ENCODE measurements around the gene PTPN9. TPM values are rescaled to one million over a fixed set of nuclear protein-coding genes. Genes with fewer than 3 reads are reported as not detected.

PTPN9 gene
- total and polyA plus RNA-seq, 2 of the 4 experiments (the other 2 are of a cell fraction), result 26.5 to 38.9 TPM

DNA sequence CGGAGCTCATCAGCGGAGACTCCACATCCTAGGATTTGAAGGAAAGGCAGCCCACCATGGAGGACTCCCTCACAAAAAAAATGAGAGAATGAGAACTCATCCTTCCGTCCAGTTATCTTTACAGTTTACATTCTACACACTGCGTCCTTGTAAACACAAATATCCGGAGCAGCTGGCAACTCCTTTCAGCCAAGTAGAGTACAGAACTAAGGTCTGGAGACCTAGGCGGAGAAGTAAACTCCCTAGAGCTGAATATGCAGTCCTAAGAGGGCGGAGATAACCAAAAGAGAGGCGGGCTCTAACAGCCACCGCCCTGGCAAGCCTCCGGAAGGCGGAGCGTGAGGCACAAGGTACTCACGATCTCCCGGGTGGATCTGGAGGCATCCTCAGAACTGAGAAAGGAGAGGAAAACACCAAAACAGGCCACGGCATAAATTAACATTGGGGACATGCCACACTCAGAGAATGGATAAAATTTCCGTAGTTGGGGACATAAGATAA, 126.7 kb downstream of the PTPN9 start:
- in situ Hi-C loops (cut with MboI; ENCODE audit: low sequenced_read_pairs), result no loop called here

More for the DNA sequence above, 126.7 kb downstream of the PTPN9 start:
- 0% methylated on average over 9 of the region's 16 CpGs; no CpG with 5 or more reads in 1 of the 2 experiments for WGBS, 2 experiments (ENCODE audit: extremely low coverage in 2 of 2, insufficient read length in 1 of 2)
- H4K8ac ChIP-seq (ENCODE audit: low read depth in 2 of 2, low read length in 2 of 2), result peak overlapping the region; percentile 79 to 94; a peak in 3 of 4 replicates
- no peaks in the 10 kb centered on the region for H3K9me3 ChIP-seq (ENCODE audit: control insufficient read depth, insufficient read depth, low read length)
- CTCF ChIA-PET, result interaction anchor here (2.5 kb wide), 1 partner anchor 85 kb away, joined by 8 read pairs; no protein-coding TSS in a partner anchor
- H3K18ac ChIP-seq (ENCODE audit: low read depth, low read length), result peak overlapping the region; percentile 65
- peak overlapping the region; percentile 22; the same call in 1 of the 3 replicates for H2BK15ac ChIP-seq (ENCODE audit: low read depth, low read length)
- peak overlapping the region; percentile 91 for H3K14ac ChIP-seq (replicated peaks; ENCODE audit: low read depth, low read length)
- peak overlapping the region; percentile 82 for H2AK9ac ChIP-seq (replicated peaks; ENCODE audit: low read depth, low read length, poor library complexity)
- H3K79me1 ChIP-seq (ENCODE audit: low read depth in 1 of 2, low read length in 2 of 2), result peaks cover 11 to 36% of the 10 kb centered on the region in 2 experiments; a peak in 3 of 4 replicates
- H3K56ac ChIP-seq (ENCODE audit: extremely low read depth, insufficient read depth, low read length), result peak overlapping the region; percentile 91
- H2BK5ac ChIP-seq (ENCODE audit: low read depth, low read length, poor library complexity, severe bottlenecking), result peak overlapping the region; percentile 83
- peak overlapping the region; percentile 81 for H3K4ac ChIP-seq (ENCODE audit: low read depth, low read length)
- peak overlapping the region; percentile 94 for H3K4me2 ChIP-seq (ENCODE audit: low read depth, low read length)
- DNase-seq, result peak; percentile 70
- POLR2A ChIA-PET (ENCODE audit: unreplicated experiment), result interaction anchor here (0.6 kb wide), 1 partner anchor 16 kb away, joined by 3 read pairs; no protein-coding TSS in a partner anchor
- TF ChIP-seq POLR2A (IDR thresholded peaks at IDR 0.05; ENCODE audit: low read depth, low read length), result peak; percentile 74
- TF ChIP-seq USF2 (IDR thresholded peaks at IDR 0.05; ENCODE audit: low read depth, low read length), result no peak
- 0 out of 2 replicates have a peak, but pooled peaks cover 2% of the 10 kb centered on the region for H3K36me3 ChIP-seq (ENCODE audit: control insufficient read depth, insufficient read depth, low read length)
- peaks cover 42% of the 10 kb centered on the region for H4K20me1 ChIP-seq (ENCODE audit: insufficient read depth, low read length)
- no peak overlapping the region for H2BK20ac ChIP-seq (ENCODE audit: low read depth, low read length)
- peak overlapping the region; percentile 50 for H3K4me3 ChIP-seq (ENCODE audit: insufficient read depth, low read depth, low read length)
- dilution Hi-C loops (cut with HindIII; ENCODE audit: low sequenced_read_pairs, unreplicated experiment), result no loop called here
- no peaks in the 10 kb centered on the region for H3K27me3 ChIP-seq (ENCODE audit: control insufficient read depth, insufficient read depth, low read length)
- peak overlapping the region; percentile 91 for H4K91ac ChIP-seq (ENCODE audit: insufficient read depth, low read depth, low read length)
- H3K23ac ChIP-seq (ENCODE audit: low read depth, low read length), result peak overlapping the region; percentile 89
- peak overlapping the region; percentile 85 for H3K27ac ChIP-seq (ENCODE audit: insufficient read depth, low read length)
- peak overlapping the region; percentile 74 for H3K9ac ChIP-seq (ENCODE audit: low read depth, low read length)
- H3K9me1 ChIP-seq (ENCODE audit: insufficient read depth, low read length), result peaks cover 6% of the 10 kb centered on the region; the same call in 1 of the 2 replicates
- peak overlapping the region; percentile 86 for H2AFZ ChIP-seq (replicated peaks; ENCODE audit: low read length, poor library complexity)
- H2BK120ac ChIP-seq (ENCODE audit: low read depth, low read length), result peak overlapping the region; percentile 12; the same call in 1 of the 2 replicates
- BruUV-seq (replicated peaks), result no TSS peak
- H2AK5ac ChIP-seq (ENCODE audit: low read depth, low read length), result peak overlapping the region; percentile 79
- intact Hi-C loops (cut with micrococcal nuclease), result loop anchor here (5.0 to 10.0 kb wide), 2 partner anchors 185 to 428 kb away; partner anchors contain the start of gene PPCDC
- peak overlapping the region; percentile 35 for H4K5ac ChIP-seq (ENCODE audit: low read depth, low read length)
- peaks cover 11% of the 10 kb centered on the region for H3K4me1 ChIP-seq (ENCODE audit: control insufficient read depth, insufficient read depth, low read length)
- no peak for ATAC-seq (ENCODE audit: low read depth)
